Adrenal gland (tissue), 5 donors: Measurements from ENCODE around the gene WFS1.

Experiments
- POLR2A ChIP-seq, 2 donors: fragments of 450-650 bp; IDR thresholded peaks; one replicate each; pipeline ENCODE4 v1.6.1; 2017; ENCODE audit warnings: antibody characterized with exemption in 2 of 2, mild to moderate bottlenecking in 2 of 2, moderate library complexity in 1 of 2
- TF ChIP-seq, protein P1 (sequence below), 6 experiments: fragments of 450-650 bp in 4 of 6; fragments of 200-600 bp in 2 of 6; sonication (generic) in 1 of 6; IDR thresholded peaks; 1 replicate in 5 of 6; 2 replicates in 1 of 6; pipeline versions ENCODE4 v1.5.1 to v1.8.0; 2016 to 2021; ENCODE audit warnings: antibody characterized with exemption in 6 of 6, mild to moderate bottlenecking in 2 of 6, moderate library complexity in 1 of 6
- donor health status: DM: no; HTN: no; CAD: no.

GRCh38 chr4:6268650-6269615 lies 717 bp upstream of the WFS1 start:
- no peak for TF ChIP-seq POLR2A (IDR thresholded peaks at IDR 0.05)
- TF ChIP-seq, protein P1, sequence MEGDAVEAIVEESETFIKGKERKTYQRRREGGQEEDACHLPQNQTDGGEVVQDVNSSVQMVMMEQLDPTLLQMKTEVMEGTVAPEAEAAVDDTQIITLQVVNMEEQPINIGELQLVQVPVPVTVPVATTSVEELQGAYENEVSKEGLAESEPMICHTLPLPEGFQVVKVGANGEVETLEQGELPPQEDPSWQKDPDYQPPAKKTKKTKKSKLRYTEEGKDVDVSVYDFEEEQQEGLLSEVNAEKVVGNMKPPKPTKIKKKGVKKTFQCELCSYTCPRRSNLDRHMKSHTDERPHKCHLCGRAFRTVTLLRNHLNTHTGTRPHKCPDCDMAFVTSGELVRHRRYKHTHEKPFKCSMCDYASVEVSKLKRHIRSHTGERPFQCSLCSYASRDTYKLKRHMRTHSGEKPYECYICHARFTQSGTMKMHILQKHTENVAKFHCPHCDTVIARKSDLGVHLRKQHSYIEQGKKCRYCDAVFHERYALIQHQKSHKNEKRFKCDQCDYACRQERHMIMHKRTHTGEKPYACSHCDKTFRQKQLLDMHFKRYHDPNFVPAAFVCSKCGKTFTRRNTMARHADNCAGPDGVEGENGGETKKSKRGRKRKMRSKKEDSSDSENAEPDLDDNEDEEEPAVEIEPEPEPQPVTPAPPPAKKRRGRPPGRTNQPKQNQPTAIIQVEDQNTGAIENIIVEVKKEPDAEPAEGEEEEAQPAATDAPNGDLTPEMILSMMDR (IDR thresholded peaks at IDR 0.05), result no peak
